NCI-H146 treated with DMSO at 0.1 percent for 48 hours (cell line): ENCODE measurements around the gene MTOR.

Experiments used
- DNase-seq: peaks from one replicate; lab custom pipeline; 2025; ENCODE audit not compliant: unreplicated experiment; lab: John Stamatoyannopoulos, UW

The MTOR gene

GRCh38 chr1:11153184-11153583, 109.2 kb downstream of the MTOR start:
- DNase-seq, result no peak

DNA sequence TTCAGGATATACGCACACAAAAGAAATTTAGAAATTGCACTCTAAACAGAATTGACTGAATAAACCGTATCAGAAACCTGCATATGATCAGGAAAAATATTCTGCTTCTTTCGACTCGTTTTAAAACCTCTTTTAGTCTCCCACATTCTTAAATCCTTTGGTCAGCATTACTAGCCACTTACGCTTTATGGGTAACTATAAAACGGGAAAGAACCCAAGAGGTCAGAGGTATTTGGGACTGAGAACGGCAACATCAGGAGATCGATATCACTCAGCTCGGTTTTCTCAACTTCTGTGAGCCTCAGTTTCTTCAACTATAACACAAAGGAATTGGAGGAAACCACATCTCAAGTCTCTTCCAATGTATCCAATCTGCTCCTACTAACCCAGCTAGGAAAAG, 109.6 kb downstream of the MTOR start:
- DNase-seq, result no peak

- no peak for DNase-seq
These were observed 110.3 kb downstream of the MTOR start for GRCh38 chr1:11151826-11152612.

- no peak for DNase-seq
These were observed 111.2 kb downstream of the MTOR start for GRCh38 chr1:11151114-11151513.

- DNase-seq, result no peak
These were observed 112.0 kb downstream of the MTOR start for GRCh38 chr1:11150326-11150725.

DNA sequence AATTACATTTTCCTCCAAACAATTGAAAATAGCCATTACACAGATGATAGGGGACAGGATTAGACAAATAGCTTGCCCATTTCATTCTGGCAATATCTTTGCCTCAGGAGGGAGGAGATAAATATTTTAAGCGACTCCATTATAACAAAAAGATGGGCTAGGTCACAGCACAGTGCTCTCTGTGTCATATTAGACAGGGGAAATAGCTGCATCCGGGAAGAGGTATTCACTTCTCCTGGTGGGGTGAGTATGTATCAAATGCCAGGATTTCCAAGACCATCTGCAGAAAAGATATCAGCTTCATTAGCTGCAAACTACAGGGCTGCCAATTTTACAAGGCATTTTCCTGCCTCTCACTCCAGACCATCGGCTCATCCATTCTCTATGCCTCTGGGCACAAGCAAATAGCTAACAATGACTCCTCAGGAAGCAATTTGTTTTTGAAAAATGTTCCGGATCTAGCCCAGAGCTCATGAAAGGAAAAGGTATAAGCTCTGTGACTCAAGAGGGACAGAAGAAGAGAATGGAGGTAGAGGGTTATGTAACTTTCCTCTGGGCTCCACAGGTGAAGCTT, 115.1 kb downstream of the MTOR start:
- peak; percentile 13 for DNase-seq

GRCh38 chr1:11145741-11146140, 116.6 kb downstream of the MTOR start:
- DNase-seq, result no peak

GRCh38 chr1:11144570-11145256, 117.6 kb downstream of the MTOR start:
- DNase-seq, result no peak

GRCh38 chr1:11143907-11144306, 118.4 kb downstream of the MTOR start:
- DNase-seq, result no peak

- DNase-seq, result no peak
These were observed 119.0 kb downstream of the MTOR start for GRCh38 chr1:11143401-11143800.

DNA sequence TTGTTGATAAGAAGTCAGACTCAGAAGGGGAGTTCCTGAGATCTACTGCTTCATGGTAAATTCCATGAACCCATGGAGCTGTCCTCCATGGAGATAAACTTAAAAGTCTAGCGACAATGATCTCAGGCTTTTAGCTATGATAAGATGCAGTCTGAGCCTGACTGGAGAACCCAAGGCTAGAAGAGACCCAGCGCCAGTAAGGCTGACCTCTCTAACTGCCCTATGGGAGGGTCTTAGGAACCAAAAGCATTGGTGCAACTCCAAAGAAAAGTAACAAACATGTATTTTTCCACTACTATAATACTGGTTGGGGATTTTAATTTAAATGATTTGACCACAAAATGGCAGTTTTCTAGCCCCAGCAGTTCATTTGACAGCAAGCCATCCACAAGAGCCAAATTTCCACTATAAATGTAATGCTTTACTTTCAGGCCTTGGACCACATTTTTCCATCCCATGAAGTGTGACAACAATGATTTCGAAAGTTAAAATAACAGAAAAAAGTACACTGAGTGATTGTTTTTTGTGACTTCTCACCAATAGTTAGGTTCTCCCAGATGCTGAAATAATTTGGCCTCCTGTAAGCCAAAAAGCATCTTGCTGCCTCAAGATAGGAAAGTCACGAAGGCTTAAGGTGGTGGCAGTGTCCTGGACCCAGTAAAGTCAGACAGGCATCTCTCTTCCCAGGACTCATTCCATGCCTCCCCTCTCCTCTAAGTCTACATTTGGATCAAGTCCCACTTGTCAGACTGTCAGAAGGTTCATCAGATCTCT, 119.5 kb downstream of the MTOR start:
- no peak for DNase-seq

GRCh38 chr1:11138952-11139351, 123.4 kb downstream of the MTOR start:
- DNase-seq, result no peak

GRCh38 chr1:11138029-11138428, 124.3 kb downstream of the MTOR start:
- no peak for DNase-seq

DNA sequence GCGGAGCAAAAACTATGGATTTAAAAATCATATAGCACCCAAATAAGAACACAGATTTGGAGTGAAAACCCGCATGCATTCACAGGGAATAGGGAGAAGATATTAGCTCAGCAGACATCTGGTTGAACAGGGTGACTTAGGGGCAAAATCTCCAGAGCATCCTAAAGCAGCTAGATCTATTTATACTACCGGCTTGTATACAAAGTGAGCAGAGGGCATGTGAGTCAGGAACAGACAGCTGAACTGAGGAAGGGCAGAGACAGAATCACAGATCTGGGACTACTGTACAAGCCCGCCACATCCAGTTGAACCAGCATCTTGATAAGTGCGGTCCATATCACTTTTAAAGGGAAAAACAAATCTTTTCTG, 127.5 kb downstream of the MTOR start:
- DNase-seq, result no peak

GRCh38 chr1:11134251-11134897, 128.0 kb downstream of the MTOR start:
- DNase-seq, result no peak

DNA sequence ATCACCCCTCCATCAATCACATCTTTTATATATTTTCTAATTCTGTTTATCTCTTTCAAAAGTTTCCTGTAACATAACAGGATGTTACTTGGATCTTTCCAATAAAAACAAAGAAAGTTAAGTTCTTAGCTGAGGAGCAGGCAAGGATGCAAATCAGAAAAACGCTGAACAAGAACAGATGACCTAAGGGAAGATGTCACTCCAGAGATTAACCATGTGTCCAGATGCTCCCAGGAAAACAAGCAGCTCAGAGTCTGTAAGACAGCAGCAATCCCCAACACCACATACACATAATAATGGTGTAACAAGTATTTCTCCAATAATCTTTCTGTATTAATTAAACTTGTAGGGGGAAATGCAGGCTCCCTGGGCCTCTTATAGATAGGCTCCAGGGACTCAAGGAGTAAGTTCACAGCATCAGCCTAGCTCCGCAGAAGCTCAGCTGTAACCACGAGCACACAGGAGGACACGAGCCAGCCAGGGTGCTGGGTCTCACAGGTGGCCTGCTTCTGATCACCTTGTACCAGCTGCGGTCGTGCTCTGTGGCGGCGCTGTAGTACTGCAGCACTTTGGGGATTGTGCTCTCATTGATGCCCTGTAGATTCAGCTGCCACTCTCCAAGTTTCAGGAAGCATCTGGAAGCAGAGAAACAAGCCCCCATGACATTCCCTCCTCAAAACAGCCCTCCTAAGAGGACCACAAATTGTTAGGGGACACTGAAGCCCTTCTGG, 129.6 kb downstream of the MTOR start:
- DNase-seq, result no peak

DNA sequence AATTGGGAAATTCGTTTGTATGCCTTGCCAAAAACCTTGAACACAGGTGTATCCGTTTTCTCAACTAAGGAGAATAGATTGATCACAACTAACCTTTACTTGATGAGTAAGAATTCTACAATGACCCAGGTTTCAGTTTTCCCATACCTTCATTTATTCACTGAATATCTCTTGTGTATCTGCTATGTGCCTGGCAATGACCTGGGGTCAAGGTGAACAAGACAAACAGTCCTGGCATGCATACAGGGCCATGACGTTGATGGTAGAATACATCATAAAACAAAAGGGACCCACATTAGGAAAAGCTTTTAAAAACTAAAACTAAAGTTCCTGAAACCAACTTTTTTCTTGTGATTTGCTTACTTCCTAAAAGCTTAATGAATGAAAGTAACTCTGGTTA, 130.5 kb downstream of the MTOR start:
- no peak for DNase-seq

GRCh38 chr1:11130406-11130805, 131.9 kb downstream of the MTOR start:
- no peak for DNase-seq

DNA sequence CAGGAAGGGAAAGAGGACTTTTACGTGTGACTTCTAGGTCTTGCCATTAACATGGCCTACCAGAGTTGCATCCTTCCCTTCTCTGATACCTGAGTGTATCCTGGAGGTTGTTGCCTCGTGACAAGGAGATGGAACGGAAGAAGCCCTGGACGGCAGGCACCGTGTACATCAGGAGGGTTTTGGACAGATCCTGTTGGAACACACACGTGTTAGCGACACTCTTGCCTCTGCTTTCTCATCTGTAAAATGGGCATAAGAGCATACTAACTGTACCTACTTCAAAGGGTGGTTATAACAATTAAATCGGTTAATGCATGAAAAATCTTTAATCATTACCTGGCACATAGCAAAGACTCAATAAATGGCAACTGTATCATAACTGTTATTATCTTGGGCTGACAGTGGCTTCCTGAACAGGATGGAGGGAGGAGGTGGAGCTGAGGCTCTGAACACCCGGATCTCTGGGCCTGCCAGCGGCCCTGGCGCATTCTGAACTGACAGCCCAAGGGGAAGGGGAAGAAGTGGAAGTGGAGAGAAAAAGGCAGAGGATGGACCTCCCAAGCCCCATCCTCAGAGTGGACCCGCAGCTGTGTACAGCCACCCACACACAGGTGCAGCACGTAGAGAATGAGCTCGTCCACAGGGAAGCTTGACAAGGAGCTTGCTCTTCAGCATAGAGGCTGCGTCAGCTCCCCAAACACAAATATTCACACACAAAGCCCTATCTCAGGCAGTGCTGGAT, 132.5 kb downstream of the MTOR start:
- DNase-seq, result no peak

- no peak for DNase-seq
These were observed 135.8 kb downstream of the MTOR start for GRCh38 chr1:11126569-11126968.
